ENCODE measurements around the gene ENO2.

Gene ENO2

GRCh38 chr12:6912164-6912935, 2.0 kb upstream of the ENO2 start:
- no peak for DNase-seq (ENCODE audit: low read depth)

GRCh38 chr12:6914947-6915788, 788 bp downstream of the ENO2 start:
- DNase-seq (ENCODE audit: low read depth) = no peak

- DNase-seq (ENCODE audit: low read depth) = no peak
Observed at GRCh38 chr12:6915789-6916285, 1.5 kb downstream of the ENO2 start.

GRCh38 chr12:6916426-6917200, 2.2 kb downstream of the ENO2 start:
- no peak for DNase-seq (ENCODE audit: low read depth)

- no peak for DNase-seq (ENCODE audit: low read depth)
Observed at GRCh38 chr12:6917491-6918231, 3.3 kb downstream of the ENO2 start.

DNA sequence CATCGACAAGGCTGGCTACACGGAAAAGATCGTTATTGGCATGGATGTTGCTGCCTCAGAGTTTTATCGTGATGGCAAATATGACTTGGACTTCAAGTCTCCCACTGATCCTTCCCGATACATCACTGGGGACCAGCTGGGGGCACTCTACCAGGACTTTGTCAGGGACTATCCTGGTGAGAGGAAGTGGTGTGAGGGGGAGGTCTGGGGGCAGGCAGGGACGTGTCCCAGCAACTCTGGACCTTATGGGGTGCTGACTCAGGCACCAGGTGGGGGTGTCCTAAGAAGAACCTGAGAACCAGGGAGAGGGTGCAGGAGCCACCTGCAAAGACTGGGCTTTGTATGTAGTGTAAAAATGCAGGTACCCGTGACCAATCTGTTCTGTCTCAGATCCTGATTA, 5.2 kb downstream of the ENO2 start:
- DNase-seq (ENCODE audit: low read depth) = no peak

- no peak for DNase-seq (ENCODE audit: low read depth)
Observed at GRCh38 chr12:6921539-6921938, 7.2 kb downstream of the ENO2 start.

DNA sequence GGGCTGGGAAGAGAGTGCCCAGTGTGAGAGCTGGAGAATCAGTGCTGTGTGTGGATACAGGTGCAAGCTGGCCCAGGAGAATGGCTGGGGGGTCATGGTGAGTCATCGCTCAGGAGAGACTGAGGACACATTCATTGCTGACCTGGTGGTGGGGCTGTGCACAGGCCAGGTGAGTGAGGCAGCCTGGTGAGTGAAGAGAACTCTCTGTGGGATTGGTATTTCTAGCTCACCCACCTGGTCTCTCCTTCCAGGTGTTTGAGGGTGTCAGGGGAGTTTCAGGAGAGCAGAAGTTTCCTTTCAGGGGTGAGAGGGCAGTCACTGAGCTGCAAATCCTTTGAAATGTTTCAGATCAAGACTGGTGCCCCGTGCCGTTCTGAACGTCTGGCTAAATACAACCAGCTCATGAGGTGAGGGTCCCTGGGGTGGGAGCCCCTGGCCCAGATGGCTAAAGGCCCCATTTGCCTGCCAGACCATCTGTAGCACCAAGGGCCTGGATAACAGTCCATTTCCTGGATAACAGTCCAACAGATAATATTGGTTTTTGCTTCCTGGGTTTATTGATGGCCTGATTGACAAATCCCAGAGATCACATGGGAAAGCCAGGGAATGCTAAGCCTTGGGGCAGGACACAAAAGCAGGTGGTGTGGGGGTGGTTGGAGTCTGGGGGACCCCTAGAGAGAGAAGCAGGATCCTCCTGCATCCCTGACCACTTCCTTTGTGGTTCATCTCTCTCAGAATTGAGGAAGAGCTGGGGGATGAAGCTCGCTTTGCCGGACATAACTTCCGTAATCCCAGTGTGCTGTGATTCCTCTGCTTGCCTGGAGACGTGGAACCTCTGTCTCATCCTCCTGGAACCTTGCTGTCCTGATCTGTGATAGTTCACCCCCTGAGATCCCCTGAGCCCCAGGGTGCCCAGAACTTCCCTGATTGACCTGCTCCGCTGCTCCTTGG, 7.9 kb downstream of the ENO2 start:
- DNase-seq (ENCODE audit: low read depth) = no peak

DNA sequence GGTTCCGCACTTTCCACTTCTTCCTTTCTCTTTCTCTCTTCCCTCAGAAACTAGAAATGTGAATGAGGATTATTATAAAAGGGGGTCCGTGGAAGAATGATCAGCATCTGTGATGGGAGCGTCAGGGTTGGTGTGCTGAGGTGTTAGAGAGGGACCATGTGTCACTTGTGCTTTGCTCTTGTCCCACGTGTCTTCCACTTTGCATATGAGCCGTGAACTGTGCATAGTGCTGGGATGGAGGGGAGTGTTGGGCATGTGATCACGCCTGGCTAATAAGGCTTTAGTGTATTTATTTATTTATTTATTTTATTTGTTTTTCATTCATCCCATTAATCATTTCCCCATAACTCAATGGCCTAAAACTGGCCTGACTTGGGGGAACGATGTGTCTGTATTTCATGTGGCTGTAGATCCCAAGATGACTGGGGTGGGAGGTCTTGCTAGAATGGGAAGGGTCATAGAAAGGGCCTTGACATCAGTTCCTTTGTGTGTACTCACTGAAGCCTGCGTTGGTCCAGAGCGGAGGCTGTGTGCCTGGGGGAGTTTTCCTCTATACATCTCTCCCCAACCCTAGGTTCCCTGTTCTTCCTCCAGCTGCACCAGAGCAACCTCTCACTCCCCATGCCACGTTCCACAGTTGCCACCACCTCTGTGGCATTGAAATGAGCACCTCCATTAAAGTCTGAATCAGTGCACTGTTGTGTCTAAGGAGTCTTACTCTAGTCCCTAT, 8.8 kb downstream of the ENO2 start:
- no peak for DNase-seq (ENCODE audit: low read depth)

- no peak for DNase-seq (ENCODE audit: low read depth)
Observed at GRCh38 chr12:6923851-6924250, 9.5 kb downstream of the ENO2 start.

DNA sequence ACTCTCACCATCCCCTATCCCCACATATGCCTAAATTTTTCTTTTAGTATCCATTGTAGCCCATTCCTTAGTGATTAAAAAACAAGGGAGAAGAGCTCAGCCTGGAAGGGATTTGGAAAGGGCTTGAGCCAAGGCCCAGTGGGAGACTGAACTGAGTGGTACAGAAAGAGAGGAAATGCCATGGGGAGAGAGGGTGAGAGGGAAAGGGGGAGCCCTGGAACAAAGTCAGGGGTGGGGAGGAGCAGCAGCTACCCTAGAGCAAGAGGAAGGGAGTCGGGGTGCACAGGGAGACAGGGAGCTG, 10.8 kb downstream of the ENO2 start:
- no peak for DNase-seq (ENCODE audit: low read depth)

DNA sequence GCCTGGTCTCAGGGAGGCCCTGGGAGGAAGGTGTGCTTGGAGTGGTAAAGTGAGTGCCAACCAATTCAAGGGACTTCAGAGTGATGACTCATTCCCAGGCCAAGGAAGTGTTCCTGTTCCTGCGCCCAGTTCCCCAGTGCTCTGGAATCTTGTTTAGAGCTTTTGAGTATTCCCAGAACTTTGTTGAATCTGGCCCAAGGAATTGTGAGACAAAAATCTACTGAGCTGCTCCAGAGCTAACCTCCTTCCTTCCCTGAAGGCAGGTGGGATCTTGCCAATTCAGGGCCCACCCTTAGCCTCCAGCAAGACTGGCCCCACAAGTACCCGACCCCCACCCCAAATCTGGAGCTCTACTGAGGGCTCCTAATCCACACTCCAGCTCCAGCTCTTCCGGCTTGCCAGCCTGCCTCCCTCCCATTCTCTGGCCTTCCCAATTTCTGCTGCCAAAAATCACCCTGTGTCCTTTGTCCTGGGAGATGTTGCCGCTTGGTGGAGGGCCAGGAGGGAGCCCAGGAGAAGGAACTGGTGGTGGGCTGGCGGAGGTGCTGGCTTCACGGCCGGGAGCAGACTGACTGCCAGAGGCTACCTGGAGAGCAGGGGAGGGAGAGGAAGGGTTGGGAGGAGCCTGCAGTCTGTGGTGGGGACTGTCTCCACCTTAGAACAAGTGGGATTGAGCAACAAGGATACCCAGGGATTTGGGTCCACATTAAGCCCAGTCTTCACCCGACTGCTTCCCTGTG, 11.3 kb downstream of the ENO2 start:
- no peak for DNase-seq (ENCODE audit: low read depth)

DNA sequence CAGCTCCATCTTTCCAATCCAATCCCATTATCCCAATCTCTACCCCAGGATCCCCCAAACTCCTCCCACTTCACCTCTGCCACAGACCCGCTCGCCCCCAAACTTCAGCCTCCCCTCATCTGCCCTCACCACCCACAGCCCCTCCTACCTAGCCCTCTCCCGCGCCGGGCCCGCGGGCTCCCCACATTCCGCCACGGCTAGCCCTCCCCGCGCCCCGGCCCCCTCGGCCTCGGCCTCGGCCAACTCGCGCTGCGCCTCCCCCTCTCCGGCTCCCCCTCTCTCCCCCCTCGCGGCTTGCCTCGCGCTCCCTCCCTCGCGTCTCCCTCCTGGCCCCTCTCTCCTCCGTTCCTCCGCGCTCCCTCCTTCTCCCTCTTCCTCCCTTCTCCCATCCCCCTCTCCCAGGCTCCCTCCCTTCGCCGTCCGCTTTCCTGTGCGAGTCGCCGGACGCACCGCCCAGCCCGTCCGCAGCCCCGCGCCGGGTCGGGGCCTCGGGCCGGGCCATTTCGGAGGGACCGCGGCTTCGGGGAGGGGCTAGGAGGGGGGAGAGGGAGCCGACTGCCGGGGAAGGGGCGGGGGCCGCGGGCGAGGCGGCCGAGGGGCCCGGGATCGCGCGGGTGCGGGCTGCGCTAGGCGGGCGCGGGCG, 13.1 kb downstream of the ENO2 start, which contains the start of gene ATN1:
TSS of gene ATN1 (plus strand) at position 581 of the 643 bp plus-strand sequence. CDS start 6,043 bp downstream, outside the sequence.
- DNase-seq (ENCODE audit: low read depth) = peak; percentile 32

DNA sequence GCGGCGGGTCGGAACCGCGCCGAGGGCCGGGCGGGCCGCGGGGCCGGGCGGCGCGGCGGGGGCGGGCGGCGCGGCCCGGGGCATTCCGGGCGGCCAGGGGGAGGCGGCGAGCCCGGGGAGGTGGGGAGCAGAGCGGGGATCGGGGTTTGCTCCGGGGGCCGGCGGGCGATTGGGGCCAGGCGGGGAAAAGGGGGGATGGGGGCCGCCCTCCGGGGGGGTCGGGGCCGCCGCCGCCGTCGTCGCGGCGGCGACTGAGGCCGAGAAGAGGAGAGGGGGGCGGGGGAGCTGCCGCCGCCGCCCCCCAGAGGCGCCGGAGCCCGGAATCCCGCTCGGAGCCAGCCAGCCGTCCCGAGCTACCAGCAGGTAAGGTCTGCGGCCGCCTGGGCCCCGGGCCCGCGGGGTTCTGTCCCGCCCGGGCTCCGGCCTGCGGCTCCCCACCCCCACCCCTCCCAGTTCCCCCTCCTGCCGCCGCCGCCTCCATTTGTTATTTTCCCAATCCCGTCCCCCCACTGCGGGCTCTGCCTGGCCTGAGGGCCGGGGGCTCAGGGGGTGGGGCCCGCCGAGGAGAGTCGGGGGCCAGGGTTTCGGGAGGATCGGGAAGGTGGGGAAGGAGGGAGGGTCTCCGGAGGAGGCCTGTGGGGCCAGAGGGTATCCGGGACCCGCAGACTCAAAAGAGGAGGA, 13.8 kb downstream of the ENO2 start:
- no peak for DNase-seq (ENCODE audit: low read depth)

DNA sequence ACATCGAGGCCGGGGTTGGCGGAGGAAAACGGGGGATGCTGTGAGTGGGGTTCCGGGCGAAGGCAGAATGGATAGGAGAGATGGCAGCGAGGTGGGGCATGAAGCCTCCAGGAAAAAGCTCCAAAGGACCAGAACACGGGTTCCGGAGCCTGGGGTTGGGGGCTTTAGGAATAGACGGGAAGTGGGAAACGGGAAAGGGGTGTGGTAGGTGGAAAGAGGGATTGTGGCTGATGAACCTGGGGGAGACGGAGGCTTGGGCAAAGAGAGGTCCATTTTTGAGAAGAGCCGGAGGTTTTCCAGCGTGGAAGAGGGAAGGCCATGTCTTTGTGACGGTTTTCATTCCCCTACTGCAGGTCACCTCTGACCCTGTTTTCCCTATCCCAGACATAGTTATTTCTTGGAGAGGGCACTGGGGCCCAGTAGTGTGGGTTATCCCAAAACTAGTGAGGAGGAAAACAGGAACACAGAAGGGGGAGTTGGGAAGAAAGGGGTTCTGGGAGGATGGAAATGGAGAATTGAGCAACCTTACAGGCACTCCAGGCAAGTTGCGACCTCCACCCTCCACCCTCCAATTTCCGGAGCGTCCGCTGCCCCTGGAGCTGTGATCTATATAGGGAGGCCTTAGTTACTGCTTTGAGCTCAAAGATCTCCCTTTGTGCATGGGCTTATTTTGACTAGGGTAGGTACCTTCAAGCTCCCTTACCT, 14.5 kb downstream of the ENO2 start:
- no peak for DNase-seq (ENCODE audit: low read depth)

DNA sequence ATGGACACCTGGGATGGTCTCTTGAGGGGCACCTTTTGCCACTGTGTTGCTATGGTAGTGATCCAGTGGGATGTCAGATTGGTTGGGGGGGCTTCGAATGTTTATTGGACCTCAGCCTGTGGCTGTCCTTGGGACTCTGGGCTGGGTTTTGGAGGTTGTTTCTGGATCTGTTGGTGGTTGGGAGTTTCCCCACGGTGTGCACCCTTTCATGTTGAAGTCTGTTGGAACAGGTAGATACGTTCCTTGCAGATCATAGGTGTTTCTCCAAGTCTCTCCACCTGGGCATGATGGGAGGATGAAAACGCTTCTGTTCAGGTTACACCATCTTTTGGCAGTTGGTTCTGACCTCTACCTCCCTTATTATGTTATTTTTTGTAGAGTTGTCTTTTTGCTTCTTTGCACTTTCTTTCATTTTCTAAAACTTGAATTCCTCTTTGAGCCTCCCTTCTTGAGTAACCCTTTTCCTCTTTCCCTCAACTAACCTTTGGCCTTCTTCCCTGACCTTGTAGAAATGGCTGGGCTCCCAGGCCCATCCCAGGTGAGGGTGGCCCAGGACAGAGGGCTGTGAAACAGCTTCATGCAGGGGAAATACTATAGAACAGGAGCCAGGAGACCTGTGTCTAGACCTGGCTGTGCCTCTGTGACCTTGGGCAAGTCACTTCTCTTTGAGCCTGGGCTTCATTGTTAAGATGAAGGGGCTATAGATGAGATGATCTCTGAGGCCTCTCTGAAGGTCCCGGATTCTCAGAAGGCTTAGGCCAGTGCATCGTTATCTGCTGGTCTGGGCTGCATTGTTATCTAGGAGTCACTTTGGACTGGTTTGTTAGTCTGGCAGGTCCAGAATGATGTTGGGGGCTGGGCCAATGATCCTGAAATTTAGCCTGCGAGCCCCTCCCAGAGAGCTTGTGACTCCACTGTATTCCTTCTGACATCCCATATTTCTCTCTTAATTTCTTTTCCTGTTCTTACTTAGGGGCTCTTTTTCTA, 15.4 kb downstream of the ENO2 start:
- DNase-seq (ENCODE audit: low read depth) = no peak
